Right ventricle myocardium superior (tissue), 1 donor: Measurements from ENCODE around the gene RYR2. TPM values are rescaled to one million over a fixed set of nuclear protein-coding genes. Genes with fewer than 3 reads are reported as not detected.

Source experiments
- ATAC-seq: fragments of 200-7000 bp; cut with Tn5 transposase; one replicate; pipeline ENCODE4 v1.9.1; 2020; ENCODE audit warnings: mild to moderate bottlenecking; ENCODE audit not compliant: poor library complexity
- DNase-seq: peaks from one replicate; pipeline ENCODE4 v3.0.0-alpha.2; 2020
- intact Hi-C: fragments of 100-400 bp; cut with DNase I; formaldehyde crosslinking; loops from one replicate; pipeline ENCODE4 v1.11.2; 2022
- total RNA-seq: library from RNA; stranded (reverse); fragmentation: NEBNext Ultra II Directional; extraction: Animal tissue kit (Norgen Biotek cat#: 25700); gene quantifications from one replicate; pipeline ENCODE4 v1.2.1, GENCODE V29; 2021
- donor health status: DM: no; HTN: yes; CAD: no; lungs with severe emphysema.

RYR2 gene
- total RNA-seq, 1 donor from 2014 or later, result 744 TPM

DNA sequence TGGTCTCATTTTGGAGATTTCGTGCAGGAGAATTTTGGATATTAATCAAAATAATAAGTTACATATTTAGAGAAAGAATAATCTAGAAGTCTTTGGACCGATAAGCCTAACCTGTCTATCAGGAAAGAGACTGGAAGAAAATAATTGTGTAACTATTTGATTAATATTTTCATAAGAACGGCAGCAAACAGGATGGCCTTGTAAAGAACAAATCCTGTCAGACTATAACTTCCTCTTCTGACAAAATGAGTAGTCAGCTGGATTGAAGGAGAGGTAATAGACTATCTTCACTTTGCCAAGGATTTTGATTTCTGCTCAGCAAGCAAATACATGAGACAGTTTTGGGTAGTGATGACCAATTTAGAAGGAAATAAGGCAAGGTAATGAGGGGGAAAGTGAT lies 12.7 kb upstream of the RYR2 start:
- ATAC-seq, result no peak
- intact Hi-C loops, result no loop called here
- no peak for DNase-seq

DNA sequence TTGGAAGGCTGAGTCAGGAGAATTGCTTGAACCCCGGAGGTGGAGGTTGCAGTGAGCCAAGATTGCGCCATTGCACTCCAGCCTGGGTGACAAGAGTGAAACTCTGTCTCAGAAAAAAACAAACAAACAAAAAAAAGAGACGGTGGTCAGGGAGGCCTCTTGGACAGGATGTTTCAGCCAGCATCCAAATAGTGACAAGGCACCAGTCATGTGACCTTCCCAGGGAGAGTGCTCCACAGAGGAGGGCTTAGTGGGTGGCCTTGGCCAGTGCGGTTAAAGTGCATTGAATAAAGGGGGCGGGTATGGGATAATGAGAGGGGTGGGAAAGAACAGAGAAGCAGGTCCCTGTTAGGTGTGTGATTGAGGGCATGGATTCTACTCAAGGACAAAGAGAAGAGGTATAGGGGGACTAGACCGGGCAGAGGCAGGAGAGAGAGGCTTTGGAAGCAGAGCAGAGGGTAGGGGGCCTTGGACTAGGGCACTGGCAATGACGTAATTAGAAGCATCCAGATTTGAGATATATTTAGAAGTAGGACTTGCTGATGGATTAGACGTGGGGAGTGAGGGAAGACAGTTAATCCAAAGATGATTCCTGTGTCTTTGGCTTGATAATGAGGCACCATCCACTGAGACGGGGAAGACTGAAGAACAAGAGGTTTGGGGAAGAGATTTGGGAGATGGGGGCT lies 12.0 kb upstream of the RYR2 start:
- no peak for ATAC-seq

DNA sequence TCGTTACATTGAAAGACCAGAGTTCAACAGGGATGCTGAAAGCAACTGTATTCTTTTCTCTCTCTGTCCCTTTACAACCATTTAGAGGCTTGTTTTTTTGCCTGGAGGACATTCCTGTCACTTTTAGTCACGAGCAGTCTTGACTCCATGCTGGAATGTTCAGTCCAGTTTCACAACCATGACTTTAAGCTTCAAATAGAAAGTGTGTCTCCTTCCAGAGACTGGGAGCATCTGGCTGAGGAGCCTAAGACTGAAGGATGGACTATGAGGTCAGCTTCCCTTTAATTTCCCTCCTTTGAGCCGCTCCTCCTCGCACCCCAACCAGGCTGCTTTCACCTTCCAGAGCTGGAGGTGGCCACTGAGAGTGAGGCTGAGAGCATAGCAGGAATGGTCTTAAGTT lies 10.5 kb upstream of the RYR2 start:
- DNase-seq (no peak), ATAC-seq (peak; percentile 77)
- intact Hi-C loops, result no loop called here

More for the DNA sequence above, 12.0 kb upstream of the RYR2 start:
- DNase-seq, result no peak
- intact Hi-C loops, result no loop called here

DNA sequence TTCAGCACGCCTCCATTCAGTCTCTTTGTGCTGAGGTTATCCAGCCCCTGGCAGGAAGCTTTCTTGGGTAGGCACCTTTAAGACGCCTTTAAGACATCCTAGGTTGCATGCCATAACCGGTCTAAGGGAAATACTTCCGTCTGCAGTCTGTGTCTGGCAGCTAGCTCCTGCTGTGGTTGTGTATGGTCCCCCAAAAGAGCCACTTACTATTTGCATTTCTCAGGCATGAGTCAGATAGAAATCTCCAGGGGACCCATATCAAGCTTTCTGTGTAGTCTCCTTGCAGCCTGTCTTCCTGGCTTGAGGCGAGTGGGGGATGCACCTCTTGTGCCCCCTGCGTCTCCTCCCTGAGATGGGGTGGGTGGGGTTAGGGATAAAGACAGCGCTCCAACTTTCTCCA lies 10.0 kb upstream of the RYR2 start:
- DNase-seq (no peak), ATAC-seq (peak; percentile 16)
- intact Hi-C loops, result no loop called here

DNA sequence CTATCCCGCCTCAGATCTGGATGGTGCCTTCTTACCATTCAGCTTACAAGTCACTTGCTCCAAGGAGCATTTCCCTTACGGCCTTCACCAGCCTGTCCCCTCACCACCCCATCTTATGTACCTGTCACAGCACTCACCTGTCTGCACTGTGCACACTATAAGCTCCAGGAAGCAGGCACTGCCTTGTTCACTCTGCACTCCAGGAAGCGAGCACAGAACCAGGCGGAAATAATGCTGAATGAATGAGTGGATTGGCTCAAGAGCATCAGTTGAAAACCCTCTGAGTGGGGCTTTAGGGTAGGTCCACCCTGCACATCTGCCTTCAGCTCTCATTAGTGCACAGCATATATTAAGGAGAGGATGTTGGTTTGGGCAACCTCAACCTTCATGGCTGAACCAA lies 8.9 kb upstream of the RYR2 start:
- intact Hi-C loops, result no loop called here

DNA sequence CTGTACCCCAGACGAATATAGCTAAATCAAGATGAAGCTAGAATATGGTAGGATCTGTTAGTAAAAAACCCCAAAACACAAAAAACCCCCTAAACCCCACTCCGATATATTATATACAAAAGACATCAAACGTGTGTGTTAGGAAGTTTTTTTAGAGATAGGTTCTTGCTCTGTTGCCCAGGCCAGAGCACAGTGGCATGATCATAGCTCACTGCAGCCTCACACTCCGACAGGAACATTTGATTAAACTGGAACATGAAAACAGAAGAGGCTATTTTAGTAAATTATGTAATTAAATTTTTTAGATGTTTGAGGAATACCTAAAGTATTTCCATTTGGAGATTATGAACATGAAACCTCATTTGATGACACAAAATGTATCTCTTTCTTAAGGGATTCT lies 8.2 kb upstream of the RYR2 start:
- ATAC-seq, result no peak
- intact Hi-C loops, result no loop called here
- DNase-seq, result no peak

More for the DNA sequence above, 8.9 kb upstream of the RYR2 start:
- ATAC-seq (no peak), DNase-seq (no peak)

DNA sequence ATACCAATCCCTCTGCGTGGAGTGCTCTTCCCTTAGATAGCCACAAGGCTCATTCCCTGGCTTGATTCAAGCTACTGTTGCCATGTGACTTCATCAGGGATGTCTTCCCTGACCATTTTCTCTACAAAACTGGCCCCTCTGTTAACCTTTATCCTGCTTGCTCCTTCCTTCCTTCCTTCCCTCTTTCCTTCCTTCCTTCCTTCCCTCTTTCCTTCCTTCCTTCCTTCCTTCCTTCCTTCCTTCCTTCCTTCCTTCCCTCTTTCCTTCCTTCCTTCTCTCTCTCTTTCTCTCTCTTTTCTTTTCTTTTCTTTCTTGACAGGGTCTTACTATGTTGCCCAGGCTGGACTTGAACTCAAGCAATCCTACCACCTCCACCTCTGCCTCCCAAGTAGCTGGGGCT lies 6.2 kb upstream of the RYR2 start:
- DNase-seq, result no peak
- intact Hi-C loops, result no loop called here
- ATAC-seq, result no peak

DNA sequence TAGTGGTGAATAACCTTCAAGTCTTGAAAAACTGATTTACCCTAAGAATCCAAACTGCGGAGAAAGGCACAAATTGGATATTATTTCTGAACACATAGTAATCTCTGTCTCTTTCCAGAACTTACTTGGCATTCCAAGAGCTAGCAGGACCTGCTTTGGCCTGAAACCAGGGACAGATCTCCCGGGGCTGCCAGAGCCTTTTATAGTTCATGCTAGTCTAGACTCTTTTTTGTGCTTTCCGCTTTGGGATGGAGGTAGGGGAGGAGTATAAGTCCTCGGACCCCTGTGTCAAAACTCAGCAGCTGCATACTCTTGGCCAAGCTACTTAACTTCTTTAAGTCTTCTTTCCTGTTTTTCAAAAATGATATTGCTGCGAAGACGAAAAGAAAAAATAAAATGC lies 3.8 kb upstream of the RYR2 start:
- intact Hi-C loops, result no loop called here
- DNase-seq, result no peak

DNA sequence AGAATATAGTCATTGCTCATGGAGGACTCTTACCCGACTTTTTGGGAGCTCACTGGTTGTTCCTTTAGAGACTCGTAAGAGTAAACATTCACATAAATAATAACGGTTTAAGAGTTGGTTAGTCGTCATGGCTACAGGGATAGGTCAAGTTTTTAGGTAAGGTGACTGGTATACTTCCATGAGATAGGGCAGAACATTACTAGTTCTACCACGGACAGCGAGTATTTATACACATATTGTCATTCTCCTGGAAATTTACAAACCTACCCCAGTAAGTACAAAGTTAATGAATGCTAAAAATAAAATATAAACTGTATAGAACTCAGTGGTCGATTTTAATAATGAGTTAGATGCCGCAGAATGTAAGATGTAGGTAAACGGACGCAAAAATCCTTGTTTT lies 1.2 kb upstream of the RYR2 start:
- intact Hi-C loops, result loop anchor here (10.0 kb wide), 1 partner anchor 146 kb away; no protein-coding TSS in a partner anchor
- no peak for DNase-seq
- no peak for ATAC-seq

More for the DNA sequence above, 3.8 kb upstream of the RYR2 start:
- ATAC-seq, result no peak

DNA sequence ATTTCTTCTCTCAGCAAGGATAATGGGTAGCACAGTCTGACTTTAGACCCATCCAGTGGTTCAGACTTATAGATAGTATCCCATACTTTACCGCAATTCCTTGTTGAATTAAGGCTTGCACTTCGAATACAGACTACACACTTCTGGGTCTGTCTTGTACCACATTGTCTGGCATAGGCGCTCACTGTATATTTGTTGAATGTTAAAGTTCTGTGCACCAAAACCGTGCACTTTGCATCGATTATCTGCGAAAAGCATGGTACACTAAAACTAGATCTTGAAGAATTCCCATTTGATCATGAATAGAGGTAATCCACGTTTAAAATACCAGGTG lies 556 bp upstream of the RYR2 start:
- DNase-seq, result no peak
- intact Hi-C loops, result loop anchor here (10.0 kb wide), 1 partner anchor 147 kb away; no protein-coding TSS in a partner anchor
- peak; percentile 9 for ATAC-seq

DNA sequence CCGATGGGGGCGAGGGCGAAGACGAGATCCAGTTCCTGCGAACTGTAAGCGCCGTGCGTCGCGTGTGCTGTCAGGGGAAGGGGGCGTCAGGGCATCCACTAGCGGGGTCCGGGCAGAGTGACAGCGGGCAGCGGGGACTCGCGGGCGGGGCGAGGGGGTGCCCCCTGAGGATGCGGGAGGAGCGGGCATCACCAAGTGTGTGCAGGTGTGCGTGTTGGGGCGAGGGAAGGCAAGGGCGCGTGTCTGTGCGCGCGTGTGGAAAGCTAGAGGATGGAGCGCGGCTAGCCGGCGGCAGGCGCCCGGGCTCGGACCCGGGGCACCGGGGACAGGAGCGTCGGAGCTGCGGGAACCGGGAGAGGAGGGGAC lies 525 bp downstream of the RYR2 start:
- intact Hi-C loops, result loop anchor here (10.0 kb wide), 1 partner anchor 148 kb away; no protein-coding TSS in a partner anchor
- no peak for ATAC-seq
- no peak for DNase-seq

DNA sequence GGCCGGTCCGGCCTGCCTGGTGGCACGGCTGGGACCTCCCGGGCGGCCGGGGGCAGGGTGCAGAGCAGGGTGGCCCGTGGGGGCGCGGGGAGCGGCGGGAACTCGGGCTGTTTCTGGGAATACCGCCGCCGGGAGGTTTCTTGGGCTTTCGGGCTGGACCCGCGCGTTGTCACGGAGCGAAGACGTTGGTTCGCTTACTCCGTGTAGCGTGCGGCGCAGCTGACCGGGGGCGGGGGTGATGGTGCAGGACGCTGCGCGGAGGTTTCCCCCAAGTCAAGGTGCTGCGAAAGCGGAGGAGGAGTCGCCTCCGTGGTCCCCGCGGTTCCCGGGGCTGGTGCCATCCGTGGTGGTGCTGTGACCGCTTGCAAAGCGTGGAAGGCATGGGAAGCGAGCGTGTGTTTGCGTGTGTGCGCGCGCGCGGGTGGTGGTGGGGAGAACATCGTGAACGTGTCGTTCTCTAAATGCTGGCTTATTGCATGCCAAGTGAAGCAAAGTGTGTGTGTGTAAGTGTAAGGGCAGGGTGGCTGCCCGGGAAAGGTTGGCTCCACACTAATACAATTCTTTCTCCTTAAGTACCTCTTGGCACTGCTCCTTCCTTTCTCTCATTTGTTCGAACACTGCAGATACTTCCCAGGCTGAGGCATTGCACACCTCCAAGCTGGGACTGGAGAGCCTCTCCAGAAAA lies 1.1 kb downstream of the RYR2 start:
- ATAC-seq (peak; percentile 53), DNase-seq (peak; percentile 71)
- intact Hi-C loops, result loop anchor here (10.0 kb wide), 1 partner anchor 148 kb away; no protein-coding TSS in a partner anchor

DNA sequence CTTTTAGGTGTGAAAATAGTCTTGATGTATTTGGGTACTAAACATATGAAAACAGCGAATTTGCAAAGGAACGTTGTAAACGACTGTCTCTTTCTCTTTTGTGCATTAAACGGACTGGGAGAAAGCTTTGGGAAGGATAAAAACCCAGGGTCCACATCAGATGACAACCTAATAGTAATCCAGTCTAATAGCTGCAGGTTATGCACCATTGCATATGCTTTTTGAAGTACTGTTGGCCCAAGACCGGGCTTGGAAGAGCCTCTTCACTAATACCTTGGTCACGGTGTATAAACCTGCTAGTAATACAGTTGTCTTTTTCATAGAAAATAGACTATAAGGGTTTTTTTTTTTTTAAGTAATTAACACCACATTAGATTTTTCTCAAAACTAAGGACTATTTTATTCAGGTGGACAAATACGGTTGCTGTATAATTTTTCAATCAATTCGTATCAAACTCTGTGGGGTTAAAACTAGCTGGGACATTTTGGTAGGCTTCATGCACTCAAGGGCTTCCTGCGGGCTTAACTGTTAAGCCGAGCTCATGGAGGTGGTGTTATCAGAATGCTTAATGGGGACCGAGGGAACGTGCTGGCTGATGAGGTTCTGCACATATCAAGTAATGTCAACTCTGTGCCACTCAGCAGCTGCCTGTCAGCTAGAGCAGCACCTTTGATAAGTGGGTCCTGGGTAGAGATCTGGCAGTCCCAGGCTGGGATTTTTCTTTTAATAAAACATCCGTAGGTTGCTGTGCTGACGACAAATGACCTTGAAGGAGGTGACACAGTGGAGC lies 2.1 kb downstream of the RYR2 start:
- ATAC-seq (peak; percentile 69), DNase-seq (peak; percentile 64)
- intact Hi-C loops, result loop anchor here (10.0 kb wide), 1 partner anchor 149 kb away; no protein-coding TSS in a partner anchor

DNA sequence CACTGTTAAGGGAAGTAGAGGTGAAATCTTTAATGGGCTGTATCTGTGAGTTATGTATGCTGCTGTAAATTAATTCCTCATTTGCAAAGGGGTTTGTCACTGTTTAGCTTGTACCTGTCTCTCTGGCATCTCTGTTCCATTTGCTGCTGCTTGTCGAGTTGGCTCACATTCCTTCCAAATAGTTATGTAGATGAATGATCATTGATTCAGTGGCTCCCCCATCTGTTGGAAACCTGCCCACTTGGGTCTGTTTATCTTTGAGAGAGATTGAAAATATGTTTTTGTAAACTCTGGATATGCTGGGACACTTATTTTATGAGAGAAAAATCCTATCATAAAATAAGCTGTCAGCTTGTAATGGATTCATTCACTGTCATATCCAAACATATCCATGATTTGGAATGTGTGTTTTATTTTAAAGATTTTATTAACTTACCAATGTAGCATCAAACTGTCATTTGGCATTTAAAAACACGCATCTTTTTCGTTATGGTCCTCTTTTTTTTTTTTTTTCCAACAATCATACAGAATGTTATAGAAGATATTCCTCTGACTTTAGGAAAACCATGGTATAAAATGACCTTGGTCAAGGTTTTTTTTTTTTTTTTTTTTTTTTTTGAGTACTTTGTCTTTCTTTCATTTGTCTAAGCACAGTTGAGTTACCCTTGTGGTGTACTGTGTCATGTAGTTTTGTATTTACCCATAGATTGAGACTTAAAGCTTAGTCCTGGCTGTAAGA lies 3.5 kb downstream of the RYR2 start:
- DNase-seq (no peak), ATAC-seq (no peak)
- intact Hi-C loops, result loop anchor here (10.0 kb wide), 1 partner anchor 151 kb away; no protein-coding TSS in a partner anchor

DNA sequence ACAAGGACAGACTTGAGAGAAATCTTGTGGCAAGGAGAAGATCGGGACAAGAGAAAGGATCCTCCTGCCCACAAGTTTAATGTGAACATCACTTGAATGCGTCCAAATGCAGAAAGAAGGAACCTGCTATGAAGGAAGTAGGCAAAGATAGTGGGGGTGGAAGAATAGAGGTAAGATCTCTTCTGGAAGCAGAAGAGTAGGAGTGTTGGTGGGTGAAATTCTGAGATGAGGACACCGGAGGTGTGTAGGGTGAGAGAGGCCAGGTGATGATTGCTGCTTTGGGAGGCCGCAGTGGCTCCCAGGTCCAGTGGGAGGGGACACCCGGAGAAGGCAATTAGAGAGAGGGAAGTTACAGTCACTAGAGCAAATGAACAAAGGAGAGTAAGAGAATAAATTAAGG lies 6.8 kb downstream of the RYR2 start:
- intact Hi-C loops, result loop anchor here (10.0 kb wide), 1 partner anchor 154 kb away; no protein-coding TSS in a partner anchor

DNA sequence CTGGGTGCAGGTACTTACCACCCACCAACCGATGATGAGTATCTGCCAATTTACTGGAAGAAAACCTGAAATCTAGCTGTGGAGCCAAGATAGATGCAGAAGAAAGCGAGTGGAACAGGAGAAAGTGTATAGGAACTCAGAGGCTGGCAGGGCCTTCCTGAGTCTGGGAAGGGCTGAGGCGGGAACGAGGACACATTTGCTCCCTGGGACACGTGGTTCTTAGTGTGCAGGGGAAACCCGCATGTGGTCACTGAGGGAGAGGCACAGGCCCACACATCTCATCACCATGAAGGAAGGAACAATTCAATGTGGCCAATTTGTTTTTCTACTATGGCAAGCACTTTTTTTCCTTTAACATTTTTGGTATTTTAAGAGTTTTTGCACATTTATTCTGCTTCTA lies 8.2 kb downstream of the RYR2 start:
- DNase-seq, result no peak
- ATAC-seq, result peak; percentile 26
- intact Hi-C loops, result no loop called here

More for the DNA sequence above, 6.8 kb downstream of the RYR2 start:
- no peak for DNase-seq
- ATAC-seq, result no peak

DNA sequence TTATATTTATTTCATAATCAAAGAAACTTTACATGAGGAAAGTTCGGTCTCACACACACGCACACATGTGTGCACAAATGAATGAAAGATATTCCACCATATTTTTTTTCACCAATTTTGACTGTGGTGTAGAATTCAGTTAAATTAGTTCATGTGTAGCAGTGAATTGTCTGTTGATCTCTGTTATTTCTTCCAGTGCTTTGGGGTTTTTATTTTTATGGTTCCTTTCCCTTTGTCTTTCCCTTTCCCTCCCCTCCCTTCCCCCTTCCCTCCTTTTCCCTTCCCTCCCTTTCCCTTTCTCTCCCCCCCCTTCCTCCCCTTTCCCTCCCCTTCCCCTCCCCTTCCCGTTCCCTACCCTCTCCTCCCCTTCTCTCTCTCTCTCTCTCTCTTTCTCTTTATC lies 8.9 kb downstream of the RYR2 start:
- intact Hi-C loops, result no loop called here
- DNase-seq, result no peak
- ATAC-seq, result no peak

DNA sequence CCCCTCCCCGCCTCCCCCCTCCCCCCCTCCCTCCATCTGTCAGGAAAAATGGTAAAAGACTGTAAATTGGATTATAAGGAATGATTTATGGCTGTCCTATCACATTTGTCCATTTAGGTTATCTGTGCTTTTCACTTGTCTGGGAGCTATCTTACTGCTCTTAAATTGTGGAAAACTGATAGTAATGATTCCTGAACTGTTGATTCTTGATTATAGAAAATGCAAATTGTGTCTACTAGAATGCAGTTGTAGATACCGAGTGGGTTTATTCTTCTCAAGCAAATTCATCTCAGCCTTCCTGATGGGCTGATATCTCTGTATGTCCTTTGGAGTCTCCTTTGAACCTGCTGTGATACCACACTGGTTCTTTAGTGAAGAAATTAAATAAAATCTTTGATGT lies 12.3 kb downstream of the RYR2 start:
- intact Hi-C loops, result no loop called here
- ATAC-seq (no peak), DNase-seq (no peak)

DNA sequence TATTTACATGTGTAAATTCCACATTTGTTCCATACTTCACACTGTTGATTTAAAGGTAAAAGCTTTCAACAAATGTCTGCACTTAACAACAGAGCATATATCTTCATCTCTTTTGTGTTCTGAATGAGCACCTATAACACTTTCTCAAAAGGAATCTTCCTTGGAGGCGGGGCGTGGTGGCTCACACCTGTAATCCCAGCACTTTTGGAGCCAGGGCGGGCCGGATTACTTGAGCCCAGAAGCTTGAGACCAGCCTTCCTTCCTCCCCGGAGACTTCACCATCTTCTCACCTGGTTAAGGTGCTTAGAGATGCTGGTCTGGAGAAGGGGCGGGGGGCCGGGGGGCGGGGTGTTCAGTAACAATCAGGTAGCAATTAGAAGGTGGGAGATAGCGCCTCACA lies 16.5 kb downstream of the RYR2 start:
- ATAC-seq, result no peak
- DNase-seq, result no peak
- intact Hi-C loops, result no loop called here
